Calu3 (cell line): Measurements from ENCODE around the gene FGF11. TPM values are rescaled to one million over a fixed set of nuclear protein-coding genes. Genes with fewer than 3 reads are reported as not detected.

Experiments
- BruUV-seq: library from RNA; stranded (reverse); fragments of 400-500 nt; replicated peaks from 2 replicates; lab custom pipeline; 2021; lab: Mats Ljungman, UMichigan
- CTCF ChIA-PET: fragments of 300-600 bp; sonication (Branson Sonifier 250); formaldehyde crosslinking; loops from one replicate; lab custom pipeline; 2022; ENCODE audit warnings: antibody characterized with exemption; lab: Charles Lee
- DNase-seq: peaks from one replicate; pipeline ENCODE4 v3.0.0; 2022
- H3K27ac Mint-ChIP-seq: one replicate; pipeline ENCODE4 v1.8.0; 2022; ENCODE audit warnings: mixed read lengths; ENCODE audit not compliant: unreplicated experiment
- H3K27me3 Mint-ChIP-seq: one replicate; pipeline ENCODE4 v1.8.0; 2022; ENCODE audit warnings: mixed read lengths; ENCODE audit not compliant: unreplicated experiment
- H3K36me3 Mint-ChIP-seq: one replicate; pipeline ENCODE4 v1.8.0; 2022; ENCODE audit warnings: mild to moderate bottlenecking, moderate library complexity, mixed read lengths; ENCODE audit not compliant: insufficient read depth, unreplicated experiment
- H3K4me1 Mint-ChIP-seq: one replicate; pipeline ENCODE4 v1.8.0; 2022; ENCODE audit warnings: mild to moderate bottlenecking, low read depth, mixed read lengths; ENCODE audit not compliant: unreplicated experiment
- H3K4me3 Mint-ChIP-seq: one replicate; pipeline ENCODE4 v1.8.0; 2022; ENCODE audit warnings: mild to moderate bottlenecking, low read depth, moderate library complexity, mixed read lengths; ENCODE audit not compliant: unreplicated experiment
- H3K9me3 Mint-ChIP-seq: one replicate; pipeline ENCODE4 v1.8.0; 2022; ENCODE audit warnings: low read depth, mixed read lengths; ENCODE audit not compliant: unreplicated experiment
- intact Hi-C: fragments of 100-400 bp; cut with micrococcal nuclease; formaldehyde crosslinking; loops from one replicate; pipeline ENCODE4 v1.10.0; 2022; ENCODE audit not compliant: unreplicated experiment
- total RNA-seq: library from RNA; stranded (reverse); gene quantifications from 2 replicates; pipeline ENCODE4 v1.2.3, GENCODE V29; 2022
- TF ChIP-seq, protein P1 (sequence below): fragments of 200-600 bp; IDR thresholded peaks from one replicate; pipeline ENCODE4 v1.8.0; 2022; ENCODE audit warnings: antibody characterized with exemption; ENCODE audit not compliant: unreplicated experiment

The FGF11 gene
- total RNA-seq, 1 experiment from 2014 or later = 2.1 TPM

DNA sequence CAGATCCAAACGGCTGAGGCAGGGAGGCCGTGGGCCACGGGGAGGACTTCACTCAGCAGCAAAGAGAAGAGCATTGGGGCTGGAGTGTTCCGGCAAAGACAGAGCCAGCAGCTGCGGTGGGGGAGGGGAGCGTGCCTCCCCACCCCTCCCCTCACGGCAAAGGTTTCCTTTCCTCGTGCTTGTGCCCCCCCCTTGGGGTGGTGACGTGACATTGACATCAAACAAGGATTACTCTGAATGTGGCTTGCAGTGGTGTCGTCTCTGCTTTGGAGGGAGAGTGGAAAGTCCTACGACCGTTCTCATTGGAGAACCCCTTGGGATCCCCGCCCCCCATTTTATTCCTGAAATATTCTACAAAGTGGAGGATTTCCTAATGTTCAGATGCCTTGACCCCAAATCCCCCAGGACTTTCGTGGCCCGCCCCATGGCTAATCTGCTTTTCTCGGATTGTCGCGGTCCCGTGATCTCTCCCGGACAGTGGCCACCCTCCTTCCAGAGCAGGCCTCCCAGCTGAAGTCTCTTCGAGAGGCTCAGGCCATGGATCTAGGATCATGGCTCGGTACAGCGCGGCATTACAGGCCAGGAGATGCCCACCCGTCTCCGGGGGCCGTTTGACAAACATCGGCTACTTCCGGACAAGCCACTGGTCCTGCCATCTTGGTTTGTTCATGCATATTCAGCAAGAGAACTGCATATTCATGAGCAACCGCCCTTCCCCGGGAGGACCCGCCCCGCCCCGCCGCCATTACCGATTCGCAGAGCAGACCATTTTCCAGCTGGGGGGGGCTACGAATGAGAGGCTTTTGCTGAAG lies 44.1 kb downstream of the FGF11 start:
- BruUV-seq = TSS peak; percentile 93
- DNase-seq = peak; percentile 87
- peaks cover 45% of the 10 kb centered on the region for H3K4me1 Mint-ChIP-seq
- TF ChIP-seq, protein P1, sequence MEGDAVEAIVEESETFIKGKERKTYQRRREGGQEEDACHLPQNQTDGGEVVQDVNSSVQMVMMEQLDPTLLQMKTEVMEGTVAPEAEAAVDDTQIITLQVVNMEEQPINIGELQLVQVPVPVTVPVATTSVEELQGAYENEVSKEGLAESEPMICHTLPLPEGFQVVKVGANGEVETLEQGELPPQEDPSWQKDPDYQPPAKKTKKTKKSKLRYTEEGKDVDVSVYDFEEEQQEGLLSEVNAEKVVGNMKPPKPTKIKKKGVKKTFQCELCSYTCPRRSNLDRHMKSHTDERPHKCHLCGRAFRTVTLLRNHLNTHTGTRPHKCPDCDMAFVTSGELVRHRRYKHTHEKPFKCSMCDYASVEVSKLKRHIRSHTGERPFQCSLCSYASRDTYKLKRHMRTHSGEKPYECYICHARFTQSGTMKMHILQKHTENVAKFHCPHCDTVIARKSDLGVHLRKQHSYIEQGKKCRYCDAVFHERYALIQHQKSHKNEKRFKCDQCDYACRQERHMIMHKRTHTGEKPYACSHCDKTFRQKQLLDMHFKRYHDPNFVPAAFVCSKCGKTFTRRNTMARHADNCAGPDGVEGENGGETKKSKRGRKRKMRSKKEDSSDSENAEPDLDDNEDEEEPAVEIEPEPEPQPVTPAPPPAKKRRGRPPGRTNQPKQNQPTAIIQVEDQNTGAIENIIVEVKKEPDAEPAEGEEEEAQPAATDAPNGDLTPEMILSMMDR = no peak
- H3K4me3 Mint-ChIP-seq = peak overlapping the region; percentile 93
- CTCF ChIA-PET = interaction anchor here (0.6 kb wide), 1 partner anchor 1831 kb away, joined by 3 read pairs; no protein-coding TSS in a partner anchor
- H3K36me3 Mint-ChIP-seq = peaks cover 55% of the 10 kb centered on the region
- intact Hi-C loops = no loop called here
- H3K9me3 Mint-ChIP-seq = no peaks in the 10 kb centered on the region
- no peaks in the 10 kb centered on the region for H3K27me3 Mint-ChIP-seq
- peak overlapping the region; percentile 96 for H3K27ac Mint-ChIP-seq

- peak; percentile 96 for DNase-seq
- peaks cover 48% of the 10 kb centered on the region for H3K36me3 Mint-ChIP-seq
- intact Hi-C loops = no loop called here
- peak within 1 kb of the TSS; percentile 96 for H3K27ac Mint-ChIP-seq
- peaks cover 42% of the 10 kb centered on the region for H3K4me1 Mint-ChIP-seq
- no peaks in the 10 kb centered on the region for H3K27me3 Mint-ChIP-seq
- CTCF ChIA-PET = interaction anchor here (0.6 kb wide), 1 partner anchor 1832 kb away, joined by 3 read pairs; no protein-coding TSS in a partner anchor
- no peaks in the 10 kb centered on the region for H3K9me3 Mint-ChIP-seq
- TF ChIP-seq, protein P1 = no peak
- peak within 1 kb of the TSS; percentile 93 for H3K4me3 Mint-ChIP-seq
- BruUV-seq = no TSS peak
These were observed 45.0 kb downstream of the FGF11 start, which contains the start of gene POLR2A for GRCh38 chr17:7484067-7484918. TSS of gene POLR2A (plus strand) at chr17:7484366.

GRCh38 chr17:7484919-7485377 lies 45.6 kb downstream of the FGF11 start:
- Mint-ChIP-seq H3K4me1 (peaks cover 42% of the 10 kb centered on the region), H3K27me3 (no peaks in the 10 kb centered on the region), H3K27ac (peak overlapping the region; percentile 96), H3K4me3 (peak overlapping the region; percentile 93), H3K9me3 (no peaks in the 10 kb centered on the region), H3K36me3 (peaks cover 44% of the 10 kb centered on the region)
- TSS peak; percentile 39 for BruUV-seq
- no peak for DNase-seq
- intact Hi-C loops = loop anchor here (5.0 kb wide), 1 partner anchor 202 kb away; the partner anchor contains the start of genes TP53 and WRAP53
- TF ChIP-seq, protein P1 = no peak
- CTCF ChIA-PET = interaction anchor here (1.8 kb wide), 1 partner anchor 48 kb away, joined by 3 read pairs; no protein-coding TSS in a partner anchor

- Mint-ChIP-seq H3K27ac (peak overlapping the region; percentile 52), H3K4me1 (peaks cover 50% of the 10 kb centered on the region), H3K9me3 (no peaks in the 10 kb centered on the region)
These were observed 46.9 kb downstream of the FGF11 start for GRCh38 chr17:7486181-7486580.

More at GRCh38 chr17:7486181-7486580, 46.9 kb downstream of the FGF11 start:
- no peaks in the 10 kb centered on the region for H3K27me3 Mint-ChIP-seq
- H3K36me3 Mint-ChIP-seq = peaks cover 40% of the 10 kb centered on the region
- TF ChIP-seq, protein P1 = no peak
- peak overlapping the region; percentile 93 for H3K4me3 Mint-ChIP-seq
- no peak for DNase-seq
- CTCF ChIA-PET = interaction anchor here (1.8 kb wide), 1 partner anchor 49 kb away, joined by 3 read pairs; no protein-coding TSS in a partner anchor
- intact Hi-C loops = loop anchor here (5.0 kb wide), 1 partner anchor 201 kb away; the partner anchor contains the start of genes TP53 and WRAP53
- no TSS peak for BruUV-seq
